ENCODE results near the gene GPX2.

Gene GPX2

GRCh38 chr14:64979336-64980074 lies 37.0 kb upstream of the GPX2 start:
- no peak for TF ChIP-seq CTCF (conservative IDR thresholded peaks at IDR 0.05)
- H3K27ac ChIP-seq, result no peak overlapping the region

- H3K27ac ChIP-seq, result no peak overlapping the region
- no peak for TF ChIP-seq CTCF (conservative IDR thresholded peaks at IDR 0.05)
These were observed 32.0 kb upstream of the GPX2 start for GRCh38 chr14:64974563-64974962.

- no peak overlapping the region for H3K27ac ChIP-seq
These were observed 31.3 kb upstream of the GPX2 start for GRCh38 chr14:64973826-64974225.

GRCh38 chr14:64973026-64973442 lies 30.5 kb upstream of the GPX2 start:
- no peak overlapping the region for H3K27ac ChIP-seq
- TF ChIP-seq CTCF (conservative IDR thresholded peaks at IDR 0.05), result no peak

More at GRCh38 chr14:64973826-64974225, 31.3 kb upstream of the GPX2 start:
- no peak for TF ChIP-seq CTCF (conservative IDR thresholded peaks at IDR 0.05)

GRCh38 chr14:64971943-64972791 lies 29.6 kb upstream of the GPX2 start, which contains the start of gene RAB15:
Gene RAB15 (minus strand): TSS chr14:64972336. CDS start chr14:64972076, 260 bp downstream.
- peak within 1 kb of the TSS; percentile 70; the same call in 1 of the 2 replicates for H3K27ac ChIP-seq
- no peak; the same call in 1 of the 2 replicates for TF ChIP-seq CTCF (conservative IDR thresholded peaks at IDR 0.05)

- peak overlapping the region; percentile 70; the same call in 1 of the 2 replicates for H3K27ac ChIP-seq
- TF ChIP-seq CTCF (conservative IDR thresholded peaks at IDR 0.05), result no peak
These were observed 29.0 kb upstream of the GPX2 start for GRCh38 chr14:64971491-64971942.
